ENCODE data around the gene MUC5B.
A peak's percentile ranks its signal among the peaks of the same experiment; 100 is the strongest.
"Not testable (repeated sequence)": the region's sequence is repeated elsewhere in the genome, so short reads cannot be mapped to it uniquely, and the experiment has no call there.

The MUC5B gene

GRCh38 chr11:1263010-1263409 is 40.1 kb downstream of the MUC5B start:
- Histone ChIP-seq H3K4me1 (ENCODE audit: low read depth, poor library complexity, severe bottlenecking) (peaks cover 17% of the 10 kb centered on the region), H3K36me3 (ENCODE audit: insufficient read depth) (no peaks in the 10 kb centered on the region), H3K4me3 (IDR thresholded peaks at IDR 0.05; ENCODE audit: insufficient read depth, low read depth, low read length) (no peak overlapping the region), H3K4me2 (no peak overlapping the region), H2AFZ (ENCODE audit: low read depth) (no peak overlapping the region), H3K9ac (no peak overlapping the region), H4K20me1 (ENCODE audit: insufficient read depth) (no peaks in the 10 kb centered on the region), H3K79me2 (ENCODE audit: insufficient read depth, low read depth) (no peaks in the 10 kb centered on the region), H3K27me3 (ENCODE audit: insufficient read depth, low read depth) (no peaks in the 10 kb centered on the region), H3K27ac (no peak overlapping the region)
- TF ChIP-seq, protein P1, sequence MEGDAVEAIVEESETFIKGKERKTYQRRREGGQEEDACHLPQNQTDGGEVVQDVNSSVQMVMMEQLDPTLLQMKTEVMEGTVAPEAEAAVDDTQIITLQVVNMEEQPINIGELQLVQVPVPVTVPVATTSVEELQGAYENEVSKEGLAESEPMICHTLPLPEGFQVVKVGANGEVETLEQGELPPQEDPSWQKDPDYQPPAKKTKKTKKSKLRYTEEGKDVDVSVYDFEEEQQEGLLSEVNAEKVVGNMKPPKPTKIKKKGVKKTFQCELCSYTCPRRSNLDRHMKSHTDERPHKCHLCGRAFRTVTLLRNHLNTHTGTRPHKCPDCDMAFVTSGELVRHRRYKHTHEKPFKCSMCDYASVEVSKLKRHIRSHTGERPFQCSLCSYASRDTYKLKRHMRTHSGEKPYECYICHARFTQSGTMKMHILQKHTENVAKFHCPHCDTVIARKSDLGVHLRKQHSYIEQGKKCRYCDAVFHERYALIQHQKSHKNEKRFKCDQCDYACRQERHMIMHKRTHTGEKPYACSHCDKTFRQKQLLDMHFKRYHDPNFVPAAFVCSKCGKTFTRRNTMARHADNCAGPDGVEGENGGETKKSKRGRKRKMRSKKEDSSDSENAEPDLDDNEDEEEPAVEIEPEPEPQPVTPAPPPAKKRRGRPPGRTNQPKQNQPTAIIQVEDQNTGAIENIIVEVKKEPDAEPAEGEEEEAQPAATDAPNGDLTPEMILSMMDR (conservative IDR thresholded peaks at IDR 0.05; ENCODE audit: low read depth, low read length) = no peak

DNA sequence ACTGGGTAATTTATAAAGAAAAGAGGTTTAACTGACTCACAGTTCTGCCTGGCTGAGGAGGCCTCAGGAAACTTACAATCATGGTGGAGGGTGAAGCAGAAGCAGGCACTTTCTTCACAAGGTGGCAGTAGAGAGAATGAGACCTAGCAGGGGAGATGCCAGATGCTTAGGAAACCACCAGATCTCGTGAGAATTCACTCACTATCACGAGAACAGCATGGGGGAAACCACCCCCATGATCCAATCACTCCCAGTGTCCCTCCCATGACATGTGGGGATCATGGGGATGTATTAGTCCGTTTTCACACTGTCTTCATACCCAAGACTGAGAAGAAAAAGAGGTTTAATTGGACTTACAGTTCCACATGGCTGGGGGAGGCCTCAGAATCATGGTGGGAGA is 41.6 kb downstream of the MUC5B start:
- H2AFZ ChIP-seq (ENCODE audit: low read depth); H3K4me2 ChIP-seq; H3K4me3 ChIP-seq (IDR thresholded peaks at IDR 0.05; ENCODE audit: insufficient read depth, low read depth, low read length); H4K20me1 ChIP-seq (ENCODE audit: insufficient read depth); H3K27ac ChIP-seq; H3K27me3 ChIP-seq (ENCODE audit: insufficient read depth, low read depth); H3K79me2 ChIP-seq (ENCODE audit: insufficient read depth, low read depth); H3K9ac ChIP-seq; H3K36me3 ChIP-seq (ENCODE audit: insufficient read depth): not testable (repeated sequence)
- H3K4me1 ChIP-seq (ENCODE audit: low read depth, poor library complexity, severe bottlenecking) = peaks cover 22% of the 10 kb centered on the region

DNA sequence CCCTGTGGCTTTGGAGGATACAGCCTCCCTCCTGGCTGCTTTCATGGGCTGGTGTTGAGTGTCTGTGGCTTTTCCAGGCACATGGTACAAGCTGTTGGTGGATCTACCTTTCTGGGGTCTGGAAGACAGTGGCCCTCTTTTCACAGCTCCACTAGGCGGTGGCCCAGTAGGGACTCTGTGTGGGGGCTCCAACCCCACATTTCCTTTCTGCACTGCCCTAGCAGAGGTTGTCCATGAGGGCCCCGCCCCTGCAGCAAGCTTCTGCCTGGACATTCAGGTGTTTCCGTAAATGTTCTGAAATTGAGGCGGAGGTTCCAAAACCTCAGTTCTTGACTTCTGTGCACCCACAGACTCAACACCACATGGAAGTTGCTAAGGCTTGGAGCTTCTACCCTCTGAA is 42.6 kb downstream of the MUC5B start:
- not testable (repeated sequence) for H3K27ac ChIP-seq; H3K79me2 ChIP-seq (ENCODE audit: insufficient read depth, low read depth); H3K4me3 ChIP-seq (IDR thresholded peaks at IDR 0.05; ENCODE audit: insufficient read depth, low read depth, low read length); H2AFZ ChIP-seq (ENCODE audit: low read depth); H3K27me3 ChIP-seq (ENCODE audit: insufficient read depth, low read depth); H3K4me2 ChIP-seq; H3K9ac ChIP-seq; H4K20me1 ChIP-seq (ENCODE audit: insufficient read depth); H3K36me3 ChIP-seq (ENCODE audit: insufficient read depth)
- peaks cover 22% of the 10 kb centered on the region for H3K4me1 ChIP-seq (ENCODE audit: low read depth, poor library complexity, severe bottlenecking)

GRCh38 chr11:1266976-1267375 is 44.1 kb downstream of the MUC5B start:
- not testable (repeated sequence) for H3K4me3 ChIP-seq (IDR thresholded peaks at IDR 0.05; ENCODE audit: insufficient read depth, low read depth, low read length); H3K79me2 ChIP-seq (ENCODE audit: insufficient read depth, low read depth); H2AFZ ChIP-seq (ENCODE audit: low read depth); H3K36me3 ChIP-seq (ENCODE audit: insufficient read depth); H3K27me3 ChIP-seq (ENCODE audit: insufficient read depth, low read depth); H3K9ac ChIP-seq; H4K20me1 ChIP-seq (ENCODE audit: insufficient read depth)
- H3K4me2 ChIP-seq = peak overlapping the region; percentile 37
- peak overlapping the region; percentile 28; the same call in 1 of the 2 replicates for H3K27ac ChIP-seq
- H3K4me1 ChIP-seq (ENCODE audit: low read depth, poor library complexity, severe bottlenecking) = peaks cover 22% of the 10 kb centered on the region

DNA sequence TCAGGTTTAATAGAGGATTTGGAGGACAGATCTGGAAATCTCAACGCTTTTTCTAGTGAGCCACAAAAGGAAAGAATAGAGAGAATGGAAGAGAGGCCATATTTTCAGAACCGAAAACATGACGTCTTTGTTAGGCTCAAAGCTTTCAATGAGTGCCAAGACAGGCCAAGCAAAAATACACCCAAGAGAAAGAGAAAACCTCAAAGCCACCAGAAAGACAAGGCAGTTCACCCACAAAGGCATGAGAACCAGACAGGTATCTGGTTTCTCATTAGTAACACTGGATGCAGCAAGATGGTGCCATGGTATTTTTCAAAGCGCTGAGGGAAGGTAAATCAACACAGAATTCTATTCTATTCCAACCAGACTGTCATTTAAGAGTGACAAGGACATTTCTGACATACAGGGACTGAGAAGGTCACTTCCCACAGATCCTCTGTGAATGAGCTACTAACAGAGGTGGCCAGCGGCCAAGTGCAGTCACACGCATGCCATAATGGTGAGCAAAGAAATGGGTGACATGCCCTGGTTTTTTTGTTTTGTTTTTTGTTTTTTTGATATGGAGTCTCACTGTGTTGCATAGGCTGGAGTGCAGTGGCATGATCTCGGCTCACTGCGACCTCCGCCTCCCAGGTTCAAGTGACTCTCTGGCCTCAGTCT is 44.7 kb downstream of the MUC5B start:
- Histone ChIP-seq H3K4me1 (ENCODE audit: low read depth, poor library complexity, severe bottlenecking) (peaks cover 22% of the 10 kb centered on the region), H3K4me3 (IDR thresholded peaks at IDR 0.05; ENCODE audit: insufficient read depth, low read depth, low read length) (no peak overlapping the region), H4K20me1 (ENCODE audit: insufficient read depth) (no peaks in the 10 kb centered on the region), H3K79me2 (ENCODE audit: insufficient read depth, low read depth) (no peaks in the 10 kb centered on the region), H3K27me3 (ENCODE audit: insufficient read depth, low read depth) (no peaks in the 10 kb centered on the region), H3K36me3 (ENCODE audit: insufficient read depth) (no peaks in the 10 kb centered on the region), H3K4me2 (peak overlapping the region; percentile 37), H2AFZ (ENCODE audit: low read depth) (no peak overlapping the region), H3K9ac (no peak overlapping the region), H3K27ac (peak overlapping the region; percentile 28; the same call in 1 of the 2 replicates)
- TF ChIP-seq, protein P1 (conservative IDR thresholded peaks at IDR 0.05; ENCODE audit: low read depth, low read length) = no peak

DNA sequence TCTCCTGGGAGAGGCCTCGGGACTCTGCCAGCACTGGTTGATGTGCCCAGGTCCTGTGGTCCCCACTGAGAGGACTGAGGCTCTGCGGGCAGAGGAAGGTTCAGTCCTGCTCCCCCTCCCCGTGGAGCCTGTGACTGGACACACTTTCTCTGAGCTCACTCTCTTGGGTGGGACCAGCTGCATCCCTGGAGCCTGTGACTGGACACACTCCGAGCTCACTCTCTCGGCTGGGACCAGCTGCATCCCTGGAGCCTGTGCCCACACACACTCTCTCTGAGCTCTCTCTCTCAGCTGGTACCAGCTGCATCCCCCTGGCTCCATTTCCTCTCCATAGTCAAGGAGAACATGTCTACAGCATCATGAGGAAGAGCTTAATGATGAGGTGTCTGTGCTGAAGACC is 47.1 kb downstream of the MUC5B start:
- H3K4me3 ChIP-seq (IDR thresholded peaks at IDR 0.05; ENCODE audit: insufficient read depth, low read depth, low read length) = no peak overlapping the region

More for the DNA sequence above, 47.1 kb downstream of the MUC5B start:
- H4K20me1 ChIP-seq (ENCODE audit: insufficient read depth) = no peaks in the 10 kb centered on the region
- no peaks in the 10 kb centered on the region for H3K36me3 ChIP-seq (ENCODE audit: insufficient read depth)
- no peaks in the 10 kb centered on the region for H3K27me3 ChIP-seq (ENCODE audit: insufficient read depth, low read depth)
- H3K79me2 ChIP-seq (ENCODE audit: insufficient read depth, low read depth) = no peaks in the 10 kb centered on the region
- H3K4me1 ChIP-seq (ENCODE audit: low read depth, poor library complexity, severe bottlenecking) = peaks cover 22% of the 10 kb centered on the region
- H2AFZ ChIP-seq (ENCODE audit: low read depth) = no peak overlapping the region
- no peak overlapping the region for H3K27ac ChIP-seq
- TF ChIP-seq, protein P1 (conservative IDR thresholded peaks at IDR 0.05; ENCODE audit: low read depth, low read length) = no peak
- H3K9ac ChIP-seq = no peak overlapping the region
- no peak overlapping the region for H3K4me2 ChIP-seq

Data from KMS-11 (cell line).